CD4-positive, CD25-positive, alpha-beta regulatory T cell (primary cell): ENCODE measurements around the gene TRIM29. TPM values are rescaled to one million over a fixed set of nuclear protein-coding genes. Genes with fewer than 3 reads are reported as not detected.

Experiments
- ATAC-seq, 2 donors: fragments of 150-1000 bp; cut with Tn5 transposase; one replicate each; pipeline ENCODE4 v1.10.0; 2021; ENCODE audit warnings: low read depth in 2 of 2, moderate number of reproducible peaks in 2 of 2, moderate library complexity in 1 of 2
- DNase-seq, 3 donors: peaks; one replicate each; pipeline versions ENCODE4 v3.0.0 to v3.0.0-alpha.2; 2012 to 2022; ENCODE audit warnings: mixed read lengths in 1 of 3
- H3K27ac ChIP-seq: one replicate; pipeline ENCODE4 v1.7.0; 2013; ENCODE audit warnings: mild to moderate bottlenecking, low read length; ENCODE audit not compliant: insufficient read depth, poor library complexity, severe bottlenecking
- H3K27me3 ChIP-seq: one replicate; pipeline ENCODE4 v1.7.0; 2013; ENCODE audit warnings: low read length; ENCODE audit not compliant: control insufficient read depth, insufficient read depth
- H3K36me3 ChIP-seq: one replicate; pipeline ENCODE4 v1.7.0; 2013; ENCODE audit warnings: mild to moderate bottlenecking, low read length, moderate library complexity; ENCODE audit not compliant: control insufficient read depth, insufficient read depth
- H3K4me1 ChIP-seq: 2 replicates; pipeline ENCODE4 v1.7.0; 2013; ENCODE audit warnings: mild to moderate bottlenecking, low read length; ENCODE audit not compliant: insufficient read depth, control insufficient read depth, poor library complexity, severe bottlenecking
- H3K4me3 ChIP-seq: one replicate; pipeline ENCODE4 v1.7.0; 2013; ENCODE audit warnings: low read depth, mild to moderate bottlenecking, low read length, moderate library complexity
- H3K9me3 ChIP-seq, 2 experiments: 1 replicate in 1 of 2; 2 replicates in 1 of 2; pipeline ENCODE4 v1.7.0; 2013; ENCODE audit warnings: low read length in 2 of 2, mild to moderate bottlenecking in 1 of 2, moderate library complexity in 1 of 2; ENCODE audit not compliant: control insufficient read depth in 2 of 2
- H3K27ac Mint-ChIP-seq, 3 donors: one replicate each; pipeline ENCODE4 v1.8.0; 2020 to 2022; ENCODE audit warnings: mild to moderate bottlenecking in 3 of 3, mixed read lengths in 3 of 3, moderate library complexity in 2 of 3
- H3K27me3 Mint-ChIP-seq: one replicate; pipeline ENCODE4 v1.8.0; 2022; ENCODE audit warnings: mild to moderate bottlenecking, mixed read lengths
- H3K36me3 Mint-ChIP-seq: one replicate; pipeline ENCODE4 v1.8.0; 2020; ENCODE audit warnings: mixed read lengths
- H3K4me1 Mint-ChIP-seq, 4 donors: one replicate each; pipeline ENCODE4 v1.8.0; 2020 to 2022; ENCODE audit warnings: mixed read lengths in 4 of 4, mild to moderate bottlenecking in 1 of 4
- H3K4me3 Mint-ChIP-seq, 4 donors: one replicate each; pipeline ENCODE4 v1.8.0; 2020 to 2022; ENCODE audit warnings: mild to moderate bottlenecking in 4 of 4, mixed read lengths in 4 of 4, moderate library complexity in 3 of 4
- H3K9me3 Mint-ChIP-seq, 7 donors: one replicate each; pipeline ENCODE4 v1.8.0; 2020 to 2022; ENCODE audit warnings: mixed read lengths in 7 of 7, mild to moderate bottlenecking in 3 of 7, moderate library complexity in 2 of 7
- polyA plus RNA-seq, 4 donors: library from polyadenylated mRNA; unstranded; fragments of 300-500 nt; fragmentation: Illumina TruSeq; gene quantifications; one replicate each; pipeline ENCODE4 v1.2.3, GENCODE V29; 2021
- total RNA-seq: library from RNA; stranded (reverse); gene quantifications from one replicate; pipeline ENCODE4 v1.2.3, GENCODE V29; 2022

Gene TRIM29
- total RNA-seq (not detected), polyA plus RNA-seq (not detected)

GRCh38 chr11:120137611-120138521, at the start of gene TRIM29:
Gene TRIM29, minus strand, starts transcription at chr11:120138113. Its CDS starts 82 bp downstream, at chr11:120138031.
- Histone ChIP-seq H3K9me3 (no peaks in the 10 kb centered on the region), H3K4me1 (no peaks in the 10 kb centered on the region), H3K27ac (no peak within 1 kb of the TSS), H3K36me3 (no peaks in the 10 kb centered on the region), H3K27me3 (no peaks in the 10 kb centered on the region), H3K4me3 (no peak within 1 kb of the TSS)
- DNase-seq (no peak), ATAC-seq (no peak)
- no peak within 1 kb of the TSS for H3K27ac Mint-ChIP-seq
- no peak within 1 kb of the TSS for H3K4me3 Mint-ChIP-seq
- H3K27me3 Mint-ChIP-seq, result peaks cover 4% of the 10 kb centered on the region
- H3K36me3 Mint-ChIP-seq, result no peaks in the 10 kb centered on the region
- H3K9me3 Mint-ChIP-seq, result no peaks in the 10 kb centered on the region
- H3K4me1 Mint-ChIP-seq, result no peaks in the 10 kb centered on the region

GRCh38 chr11:120186774-120187591, 49.1 kb upstream of the TRIM29 start:
- peak overlapping the region in 1 of 3 donors; percentile 27 for H3K27ac Mint-ChIP-seq
- DNase-seq, result no peak
- no peaks in the 10 kb centered on the region for H3K9me3 ChIP-seq
- H3K4me1 Mint-ChIP-seq, result no peaks in the 10 kb centered on the region
- ATAC-seq, result peak in 1 of 2 donors; percentile 34
- H3K27me3 Mint-ChIP-seq, result peaks cover 28% of the 10 kb centered on the region
- no peak overlapping the region for H3K4me3 Mint-ChIP-seq
- H3K36me3 ChIP-seq, result no peaks in the 10 kb centered on the region
- no peaks in the 10 kb centered on the region for H3K4me1 ChIP-seq
- peaks cover 0 to 2% (median 0%) of the 10 kb centered on the region in 7 donors for H3K9me3 Mint-ChIP-seq
- no peak overlapping the region for H3K27ac ChIP-seq
- H3K27me3 ChIP-seq, result no peaks in the 10 kb centered on the region
- no peak overlapping the region for H3K4me3 ChIP-seq
- no peaks in the 10 kb centered on the region for H3K36me3 Mint-ChIP-seq

DNA sequence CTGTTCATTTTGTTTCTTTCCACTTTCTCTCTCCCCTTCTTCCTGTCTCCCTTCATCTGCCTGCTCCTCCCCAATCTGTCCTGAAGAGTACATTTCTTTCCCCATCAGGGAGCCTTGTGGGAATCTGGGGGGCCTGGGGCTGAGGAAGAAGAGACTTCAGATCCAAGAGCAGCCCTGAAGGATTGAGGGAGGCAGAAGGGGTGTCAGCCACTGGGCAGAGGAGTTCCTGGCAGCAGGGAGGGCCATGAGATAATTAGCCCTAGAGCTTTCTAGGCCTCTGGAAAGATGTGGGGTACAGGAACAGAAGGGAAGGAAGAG, 48.5 kb upstream of the TRIM29 start:
- Mint-ChIP-seq H3K36me3 (no peaks in the 10 kb centered on the region), H3K4me1 (no peaks in the 10 kb centered on the region), H3K27ac (peak overlapping the region in 1 of 3 donors; percentile 27), H3K9me3 (peaks cover 0 to 2% (median 0%) of the 10 kb centered on the region in 7 donors), H3K4me3 (no peak overlapping the region), H3K27me3 (peaks cover 28% of the 10 kb centered on the region)
- H3K4me1 ChIP-seq, result no peaks in the 10 kb centered on the region
- no peak overlapping the region for H3K27ac ChIP-seq
- H3K4me3 ChIP-seq, result no peak overlapping the region
- DNase-seq (no peak), ATAC-seq (no peak)
- H3K9me3 ChIP-seq, result no peaks in the 10 kb centered on the region
- no peaks in the 10 kb centered on the region for H3K27me3 ChIP-seq
- no peaks in the 10 kb centered on the region for H3K36me3 ChIP-seq

- Histone ChIP-seq H3K4me1 (no peaks in the 10 kb centered on the region), H3K9me3 (no peaks in the 10 kb centered on the region), H3K27ac (no peak overlapping the region), H3K36me3 (no peaks in the 10 kb centered on the region), H3K4me3 (no peak overlapping the region), H3K27me3 (no peaks in the 10 kb centered on the region)
- H3K4me3 Mint-ChIP-seq, result no peak overlapping the region
- ATAC-seq (no peak), DNase-seq (no peak)
- peaks cover 0 to 2% (median 0%) of the 10 kb centered on the region in 7 donors for H3K9me3 Mint-ChIP-seq
- no peak overlapping the region for H3K27ac Mint-ChIP-seq
- H3K27me3 Mint-ChIP-seq, result peaks cover 28% of the 10 kb centered on the region
- no peaks in the 10 kb centered on the region for H3K36me3 Mint-ChIP-seq
- no peaks in the 10 kb centered on the region for H3K4me1 Mint-ChIP-seq
These were observed 48.0 kb upstream of the TRIM29 start for GRCh38 chr11:120185706-120186455.

DNA sequence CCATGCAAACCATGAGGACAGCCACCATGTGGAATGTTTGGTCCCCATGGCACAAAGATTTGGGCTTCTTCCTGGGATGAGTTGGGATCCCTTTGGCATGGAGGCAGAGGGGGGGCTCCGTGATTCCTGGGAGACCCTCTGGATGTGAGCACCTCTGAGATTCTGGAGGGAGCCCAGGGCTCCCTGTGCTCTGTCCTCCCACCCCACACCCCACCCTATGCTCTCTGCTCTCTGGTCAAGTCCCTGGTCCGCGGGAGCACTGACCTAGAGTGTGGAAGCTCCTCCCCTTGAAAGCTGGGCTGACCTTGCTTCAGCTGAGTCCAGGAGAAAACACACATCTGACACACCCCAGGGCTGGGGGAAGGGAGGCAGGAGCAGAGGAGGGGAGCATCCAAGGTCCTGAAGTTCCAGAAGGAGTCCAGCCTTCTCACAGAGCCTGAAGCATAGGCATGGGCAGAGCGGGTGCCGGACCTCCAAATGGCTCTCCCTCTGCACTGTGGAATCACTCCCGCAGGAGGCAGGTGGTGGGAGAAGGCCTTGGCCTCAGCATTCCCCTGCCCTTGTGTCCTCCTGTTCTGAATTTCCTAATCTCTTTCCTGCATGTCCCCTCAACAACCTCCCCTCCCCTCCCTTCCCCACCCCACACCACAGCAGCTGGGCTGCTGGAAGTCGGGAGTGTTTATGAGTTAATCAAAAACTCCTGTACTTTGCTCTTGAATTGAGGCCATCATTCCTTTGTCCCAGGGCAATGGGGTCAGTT, 47.2 kb upstream of the TRIM29 start:
- no peaks in the 10 kb centered on the region for H3K36me3 ChIP-seq
- no peaks in the 10 kb centered on the region for H3K4me1 ChIP-seq
- no peak overlapping the region for H3K27ac ChIP-seq
- H3K9me3 Mint-ChIP-seq, result peaks cover 0 to 2% (median 0%) of the 10 kb centered on the region in 7 donors
- ATAC-seq, result no peak
- no peak overlapping the region for H3K4me3 Mint-ChIP-seq
- H3K27me3 ChIP-seq, result no peaks in the 10 kb centered on the region
- no peak for DNase-seq
- H3K9me3 ChIP-seq, result no peaks in the 10 kb centered on the region
- no peaks in the 10 kb centered on the region for H3K4me1 Mint-ChIP-seq
- H3K4me3 ChIP-seq, result no peak overlapping the region
- no peak overlapping the region for H3K27ac Mint-ChIP-seq
- H3K36me3 Mint-ChIP-seq, result no peaks in the 10 kb centered on the region
- H3K27me3 Mint-ChIP-seq, result peaks cover 28% of the 10 kb centered on the region

DNA sequence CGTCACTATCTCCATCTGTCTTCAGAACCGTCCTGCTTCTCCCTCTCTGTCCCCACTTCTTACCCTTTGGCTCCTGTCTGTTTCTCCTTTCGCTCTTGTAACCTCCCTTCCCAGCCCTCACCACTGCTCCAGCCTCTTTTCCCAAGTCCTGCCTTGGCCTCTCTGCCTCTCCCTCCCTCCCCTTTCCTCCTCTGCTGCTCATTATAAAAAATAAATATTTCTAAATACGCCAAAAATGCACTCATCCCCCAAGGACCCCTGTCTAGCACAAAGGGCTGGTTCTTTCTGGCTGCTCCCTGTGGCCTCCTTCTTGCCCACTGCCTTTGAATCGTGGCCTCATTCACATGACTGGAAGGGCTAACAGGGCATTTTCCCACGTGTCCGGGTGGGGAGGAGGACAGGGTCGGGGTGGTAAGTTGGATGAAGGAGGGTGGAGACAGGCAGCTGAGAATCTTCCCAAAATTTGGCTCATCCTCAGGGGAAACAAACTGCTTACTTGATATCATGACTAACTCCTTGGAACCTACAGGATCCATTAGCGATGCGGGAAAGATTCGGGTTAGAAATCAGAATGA, 46.5 kb upstream of the TRIM29 start:
- Mint-ChIP-seq H3K27ac (no peak overlapping the region), H3K4me1 (no peaks in the 10 kb centered on the region), H3K36me3 (no peaks in the 10 kb centered on the region), H3K27me3 (peaks cover 34% of the 10 kb centered on the region), H3K9me3 (peaks cover 0 to 2% (median 0%) of the 10 kb centered on the region in 7 donors), H3K4me3 (no peak overlapping the region)
- no peaks in the 10 kb centered on the region for H3K36me3 ChIP-seq
- no peaks in the 10 kb centered on the region for H3K4me1 ChIP-seq
- no peak overlapping the region for H3K27ac ChIP-seq
- no peaks in the 10 kb centered on the region for H3K9me3 ChIP-seq
- H3K27me3 ChIP-seq, result no peaks in the 10 kb centered on the region
- no peak overlapping the region for H3K4me3 ChIP-seq
- DNase-seq, result no peak
- ATAC-seq, result no peak

GRCh38 chr11:120183701-120184141, 45.8 kb upstream of the TRIM29 start:
- Histone ChIP-seq H3K36me3 (no peaks in the 10 kb centered on the region), H3K4me3 (no peak overlapping the region), H3K27ac (no peak overlapping the region), H3K4me1 (no peaks in the 10 kb centered on the region), H3K9me3 (no peaks in the 10 kb centered on the region), H3K27me3 (no peaks in the 10 kb centered on the region)
- Mint-ChIP-seq H3K36me3 (no peaks in the 10 kb centered on the region), H3K9me3 (peaks cover 0 to 2% (median 0%) of the 10 kb centered on the region in 7 donors), H3K4me1 (no peaks in the 10 kb centered on the region), H3K4me3 (no peak overlapping the region), H3K27me3 (peaks cover 32% of the 10 kb centered on the region), H3K27ac (no peak overlapping the region)
- DNase-seq (no peak), ATAC-seq (no peak)
